ENCODE results near the gene PITPNM1. TPM values are rescaled to one million over a fixed set of nuclear protein-coding genes. Genes with fewer than 3 reads are reported as not detected.
"Not testable (repeated sequence)": the region's sequence is repeated elsewhere in the genome, so short reads cannot be mapped to it uniquely, and the experiment has no call there.

The PITPNM1 gene
- 20.1 TPM for polyA plus RNA-seq (2013, experiment 1 of 2)
- 24.5 TPM for polyA plus RNA-seq (2013, experiment 2 of 2)

DNA sequence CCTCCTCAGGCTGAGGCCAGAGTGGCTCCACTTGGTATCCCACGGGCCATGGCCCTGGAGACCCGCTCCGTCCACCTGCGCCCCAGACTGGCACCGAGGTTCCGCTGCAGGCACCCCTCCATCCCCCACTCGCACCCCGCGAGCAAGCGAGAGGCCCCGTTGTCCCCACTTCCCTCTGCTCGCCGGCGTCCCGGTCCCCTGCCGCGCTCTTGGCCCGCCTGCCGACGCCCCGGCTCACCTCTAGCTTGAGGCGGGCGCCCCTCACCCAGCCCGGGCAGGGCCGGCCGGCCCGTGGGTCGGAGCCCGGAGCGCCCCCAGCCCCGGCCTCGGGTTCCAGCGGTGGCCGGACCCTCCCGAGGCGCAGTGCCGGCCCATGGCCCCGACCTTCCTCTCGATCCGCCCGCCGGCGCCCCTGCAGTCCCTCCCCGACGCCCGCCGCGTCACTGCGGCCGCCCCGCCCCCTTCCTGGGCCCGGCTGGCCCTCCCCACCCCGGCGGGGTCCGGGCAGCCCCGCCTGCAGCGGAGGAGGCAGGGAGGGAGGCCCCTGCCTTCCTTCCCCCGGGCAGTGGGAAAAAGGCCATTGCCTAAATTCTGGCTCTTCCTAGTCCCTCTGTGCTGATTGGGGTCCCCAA is at the start of gene PITPNM1:
Gene PITPNM1, minus strand, starts transcription at position 414 of the 632 bp plus-strand sequence. CDS start 1,183 bp downstream, outside the sequence.
- peak within 1 kb of the TSS; percentile 72 for H3K4me3 ChIP-seq (ENCODE audit: low read length)
- peak within 1 kb of the TSS; percentile 53; the same call in 1 of the 2 replicates for H3K9ac ChIP-seq (ENCODE audit: low read depth, low read length)
- H3K4me1 ChIP-seq (ENCODE audit: insufficient read depth, low read length), result peaks cover 9% of the 10 kb centered on the region
- peaks cover 10% of the 10 kb centered on the region; the same call in 1 of the 2 replicates for H3K36me3 ChIP-seq (ENCODE audit: insufficient read depth, low read length)
- no peaks in the 10 kb centered on the region for H3K9me3 ChIP-seq (ENCODE audit: insufficient read depth, low read depth, low read length)
- under 1% methylated on average over 58 of the region's 58 CpGs for WGBS
- peaks cover 11% of the 10 kb centered on the region for H3K27me3 ChIP-seq (ENCODE audit: insufficient read depth, low read length)
- peak within 1 kb of the TSS; percentile 68; the same call in 1 of the 2 replicates for H3K27ac ChIP-seq (ENCODE audit: low read depth, low read length)

GRCh38 chr11:67551697-67552096 is 46.5 kb upstream of the PITPNM1 start:
- not testable (repeated sequence) for H3K9me3 ChIP-seq (ENCODE audit: insufficient read depth, low read depth, low read length); H3K27me3 ChIP-seq (ENCODE audit: insufficient read depth, low read length); H3K36me3 ChIP-seq (ENCODE audit: insufficient read depth, low read length); H3K9ac ChIP-seq (ENCODE audit: low read depth, low read length); H3K4me1 ChIP-seq (ENCODE audit: insufficient read depth, low read length); H3K27ac ChIP-seq (ENCODE audit: low read depth, low read length); H3K4me3 ChIP-seq (ENCODE audit: low read length)

DNA sequence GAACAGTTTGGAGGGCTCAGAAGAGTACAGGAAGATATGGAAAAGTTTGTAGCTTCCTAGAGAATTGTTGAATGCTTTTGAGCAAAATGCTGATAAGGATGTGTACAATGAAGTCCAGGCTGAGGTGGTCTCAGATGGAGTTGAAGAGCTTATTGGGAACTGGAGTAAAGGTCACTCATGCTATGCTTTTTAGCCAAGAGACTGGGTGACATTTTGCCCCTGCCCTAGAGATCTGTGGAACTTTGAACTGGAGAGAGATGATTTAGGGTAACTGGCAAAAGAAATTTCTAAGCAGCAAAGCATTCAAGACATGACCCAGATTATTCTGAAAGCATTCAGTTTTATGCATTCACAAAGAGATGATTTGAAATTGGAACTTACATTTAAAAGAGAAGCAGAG is 46.0 kb upstream of the PITPNM1 start:
- Histone ChIP-seq H3K4me1 (ENCODE audit: insufficient read depth, low read length) (no peaks in the 10 kb centered on the region), H3K27ac (ENCODE audit: low read depth, low read length) (no peak overlapping the region), H3K27me3 (ENCODE audit: insufficient read depth, low read length) (peaks cover 2% of the 10 kb centered on the region; the same call in 1 of the 2 replicates), H3K9ac (ENCODE audit: low read depth, low read length) (no peak overlapping the region), H3K4me3 (ENCODE audit: low read length) (no peak overlapping the region), H3K36me3 (ENCODE audit: insufficient read depth, low read length) (no peaks in the 10 kb centered on the region), H3K9me3 (ENCODE audit: insufficient read depth, low read depth, low read length) (0 out of 2 replicates have a peak, but pooled peaks cover 8% of the 10 kb centered on the region)

GRCh38 chr11:67548555-67549110 is 43.5 kb upstream of the PITPNM1 start:
- H3K4me1 ChIP-seq (ENCODE audit: insufficient read depth, low read length), result no peaks in the 10 kb centered on the region
- no peak overlapping the region for H3K9ac ChIP-seq (ENCODE audit: low read depth, low read length)
- peaks cover 2% of the 10 kb centered on the region; the same call in 1 of the 2 replicates for H3K27me3 ChIP-seq (ENCODE audit: insufficient read depth, low read length)
- H3K9me3 ChIP-seq (ENCODE audit: insufficient read depth, low read depth, low read length), result 0 out of 2 replicates have a peak, but pooled peaks cover 8% of the 10 kb centered on the region
- no peak overlapping the region for H3K4me3 ChIP-seq (ENCODE audit: low read length)
- H3K27ac ChIP-seq (ENCODE audit: low read depth, low read length), result no peak overlapping the region
- no peaks in the 10 kb centered on the region for H3K36me3 ChIP-seq (ENCODE audit: insufficient read depth, low read length)
- 94% methylated on average over 9 of the region's 9 CpGs for WGBS

GRCh38 chr11:67548112-67548511 is 42.9 kb upstream of the PITPNM1 start:
- 98% methylated on average over 3 of the region's 4 CpGs for WGBS
- not testable (repeated sequence) for H3K9me3 ChIP-seq (ENCODE audit: insufficient read depth, low read depth, low read length); H3K9ac ChIP-seq (ENCODE audit: low read depth, low read length); H3K4me1 ChIP-seq (ENCODE audit: insufficient read depth, low read length); H3K27ac ChIP-seq (ENCODE audit: low read depth, low read length); H3K4me3 ChIP-seq (ENCODE audit: low read length); H3K27me3 ChIP-seq (ENCODE audit: insufficient read depth, low read length); H3K36me3 ChIP-seq (ENCODE audit: insufficient read depth, low read length)

- no peak overlapping the region for H3K27ac ChIP-seq (ENCODE audit: low read depth, low read length)
- H3K27me3 ChIP-seq (ENCODE audit: insufficient read depth, low read length), result peaks cover 2% of the 10 kb centered on the region; the same call in 1 of the 2 replicates
- no peaks in the 10 kb centered on the region for H3K9me3 ChIP-seq (ENCODE audit: insufficient read depth, low read depth, low read length)
- 79% methylated on average over 8 of the region's 8 CpGs for WGBS
- peaks cover 6% of the 10 kb centered on the region; the same call in 1 of the 2 replicates for H3K4me1 ChIP-seq (ENCODE audit: insufficient read depth, low read length)
- no peaks in the 10 kb centered on the region for H3K36me3 ChIP-seq (ENCODE audit: insufficient read depth, low read length)
- H3K4me3 ChIP-seq (ENCODE audit: low read length), result no peak overlapping the region
- H3K9ac ChIP-seq (ENCODE audit: low read depth, low read length), result no peak overlapping the region
Measured at GRCh38 chr11:67545280-67545679, 40.1 kb upstream of the PITPNM1 start.

- Histone ChIP-seq H3K27me3 (ENCODE audit: insufficient read depth, low read length) (peaks cover 2% of the 10 kb centered on the region; the same call in 1 of the 2 replicates), H3K27ac (ENCODE audit: low read depth, low read length) (no peak overlapping the region), H3K4me1 (ENCODE audit: insufficient read depth, low read length) (peaks cover 6% of the 10 kb centered on the region; the same call in 1 of the 2 replicates), H3K4me3 (ENCODE audit: low read length) (no peak overlapping the region), H3K9me3 (ENCODE audit: insufficient read depth, low read depth, low read length) (no peaks in the 10 kb centered on the region), H3K36me3 (ENCODE audit: insufficient read depth, low read length) (no peaks in the 10 kb centered on the region), H3K9ac (ENCODE audit: low read depth, low read length) (no peak overlapping the region)
- 89% methylated on average over 10 of the region's 10 CpGs for WGBS
Measured at GRCh38 chr11:67544616-67545242, 39.6 kb upstream of the PITPNM1 start.

- H3K36me3 ChIP-seq (ENCODE audit: insufficient read depth, low read length), result no peaks in the 10 kb centered on the region
- H3K27ac ChIP-seq (ENCODE audit: low read depth, low read length), result no peak overlapping the region
- H3K27me3 ChIP-seq (ENCODE audit: insufficient read depth, low read length), result peaks cover 2% of the 10 kb centered on the region; the same call in 1 of the 2 replicates
- H3K4me3 ChIP-seq (ENCODE audit: low read length), result no peak overlapping the region
- H3K9ac ChIP-seq (ENCODE audit: low read depth, low read length), result no peak overlapping the region
- no peaks in the 10 kb centered on the region for H3K9me3 ChIP-seq (ENCODE audit: insufficient read depth, low read depth, low read length)
- H3K4me1 ChIP-seq (ENCODE audit: insufficient read depth, low read length), result peaks cover 6% of the 10 kb centered on the region; the same call in 1 of the 2 replicates
- 91% methylated on average over 2 of the region's 2 CpGs for WGBS
Measured at GRCh38 chr11:67543585-67543984, 38.4 kb upstream of the PITPNM1 start.

GRCh38 chr11:67542971-67543370 is 37.8 kb upstream of the PITPNM1 start:
- peaks cover 6% of the 10 kb centered on the region; the same call in 1 of the 2 replicates for H3K4me1 ChIP-seq (ENCODE audit: insufficient read depth, low read length)
- H3K36me3 ChIP-seq (ENCODE audit: insufficient read depth, low read length), result no peaks in the 10 kb centered on the region
- WGBS, result 72% methylated on average over 6 of the region's 7 CpGs
- H3K9me3 ChIP-seq (ENCODE audit: insufficient read depth, low read depth, low read length), result no peaks in the 10 kb centered on the region
- H3K27me3 ChIP-seq (ENCODE audit: insufficient read depth, low read length), result peaks cover 2% of the 10 kb centered on the region; the same call in 1 of the 2 replicates
- no peak overlapping the region for H3K9ac ChIP-seq (ENCODE audit: low read depth, low read length)
- no peak overlapping the region for H3K4me3 ChIP-seq (ENCODE audit: low read length)
- no peak overlapping the region for H3K27ac ChIP-seq (ENCODE audit: low read depth, low read length)

GRCh38 chr11:67542169-67542568 is 37.0 kb upstream of the PITPNM1 start:
- H3K27ac ChIP-seq (ENCODE audit: low read depth, low read length), result no peak overlapping the region
- H3K36me3 ChIP-seq (ENCODE audit: insufficient read depth, low read length), result no peaks in the 10 kb centered on the region
- H3K27me3 ChIP-seq (ENCODE audit: insufficient read depth, low read length), result peaks cover 2% of the 10 kb centered on the region; the same call in 1 of the 2 replicates
- no peak overlapping the region for H3K9ac ChIP-seq (ENCODE audit: low read depth, low read length)
- WGBS, result 75% methylated on average over 2 of the region's 3 CpGs
- no peak overlapping the region for H3K4me3 ChIP-seq (ENCODE audit: low read length)
- H3K4me1 ChIP-seq (ENCODE audit: insufficient read depth, low read length), result peaks cover 6% of the 10 kb centered on the region; the same call in 1 of the 2 replicates
- H3K9me3 ChIP-seq (ENCODE audit: insufficient read depth, low read depth, low read length), result no peaks in the 10 kb centered on the region

GRCh38 chr11:67541198-67541597 is 36.0 kb upstream of the PITPNM1 start:
- Histone ChIP-seq H3K9me3 (ENCODE audit: insufficient read depth, low read depth, low read length) (no peaks in the 10 kb centered on the region), H3K4me3 (ENCODE audit: low read length) (no peak overlapping the region), H3K27me3 (ENCODE audit: insufficient read depth, low read length) (no peaks in the 10 kb centered on the region), H3K9ac (ENCODE audit: low read depth, low read length) (no peak overlapping the region), H3K36me3 (ENCODE audit: insufficient read depth, low read length) (no peaks in the 10 kb centered on the region), H3K27ac (ENCODE audit: low read depth, low read length) (no peak overlapping the region), H3K4me1 (ENCODE audit: insufficient read depth, low read length) (peaks cover 6% of the 10 kb centered on the region; the same call in 1 of the 2 replicates)
- 83% methylated on average over 6 of the region's 6 CpGs for whole genome bisulfite sequencing

All from HUES64 (cell line).